Measurements from ENCODE around the gene TP53BP2. TPM values are rescaled to one million over a fixed set of nuclear protein-coding genes. Genes with fewer than 3 reads are reported as not detected.
"Not testable (repeated sequence)": the region's sequence is repeated elsewhere in the genome, so short reads cannot be mapped to it uniquely, and the experiment has no call there.

The TP53BP2 gene
- total RNA-seq, 2 experiments from 2014 or later = 21.1 to 21.7 TPM

- BruUV-seq (replicated peaks) = no TSS peak
- peaks cover 54% of the 10 kb centered on the region for H3K36me3 ChIP-seq (ENCODE audit: insufficient read depth, low read length)
- H3K4me1 ChIP-seq (ENCODE audit: insufficient read depth, low read length, poor library complexity, severe bottlenecking) = peaks cover 15% of the 10 kb centered on the region
- ChIA-PET CTCF (ENCODE audit: unreplicated experiment) (no interaction called here), POLR2A (no interaction called here)
- H3K9me3 ChIP-seq (ENCODE audit: low read length) = no peaks in the 10 kb centered on the region
- H3K9me2 ChIP-seq (ENCODE audit: insufficient read depth, low read length) = no peaks in the 10 kb centered on the region
- no peak overlapping the region for H2AFZ ChIP-seq (ENCODE audit: low read length)
- DNase-seq (ENCODE audit: low spot score) = no peak
- H4K20me1 ChIP-seq (ENCODE audit: insufficient read depth, low read length) = no peaks in the 10 kb centered on the region
- TF ChIP-seq CTCF (conservative IDR thresholded peaks at IDR 0.05; ENCODE audit: low read length) (no peak), EZH2phosphoT487 (IDR thresholded peaks at IDR 0.05; ENCODE audit: borderline replicate concordance, low read depth, low read length) (no peak)
- no peaks in the 10 kb centered on the region for H3K79me2 ChIP-seq (ENCODE audit: insufficient read depth, low read depth, low read length)
- H3K4me2 ChIP-seq (ENCODE audit: low read length) = no peak overlapping the region
- intact Hi-C loops (cut with micrococcal nuclease; ENCODE audit: unreplicated experiment) = loop anchor here (5.0 kb wide), 1 partner anchor 522 kb away; the partner anchor contains the start of gene NVL
- no peak overlapping the region for H3K27ac ChIP-seq (ENCODE audit: low read depth, low read length, poor library complexity, severe bottlenecking)
- no peak overlapping the region for H3K4me3 ChIP-seq (ENCODE audit: low read depth, low read length, poor library complexity, severe bottlenecking)
Measured at GRCh38 chr1:223810586-223810985, 35.2 kb downstream of the TP53BP2 start.

GRCh38 chr1:223809905-223810304 lies 35.8 kb downstream of the TP53BP2 start:
- H2AFZ ChIP-seq (ENCODE audit: low read length); POLR2A ChIA-PET; H3K79me2 ChIP-seq (ENCODE audit: insufficient read depth, low read depth, low read length); H3K9me2 ChIP-seq (ENCODE audit: insufficient read depth, low read length); H3K9me3 ChIP-seq (ENCODE audit: low read length); H4K20me1 ChIP-seq (ENCODE audit: insufficient read depth, low read length); H3K4me3 ChIP-seq (ENCODE audit: low read depth, low read length, poor library complexity, severe bottlenecking); CTCF ChIA-PET (ENCODE audit: unreplicated experiment); H3K4me2 ChIP-seq (ENCODE audit: low read length); H3K27ac ChIP-seq (ENCODE audit: low read depth, low read length, poor library complexity, severe bottlenecking); DNase-seq (ENCODE audit: low spot score); BruUV-seq (replicated peaks): not testable (repeated sequence)
- Histone ChIP-seq H3K4me1 (ENCODE audit: insufficient read depth, low read length, poor library complexity, severe bottlenecking) (peaks cover 15% of the 10 kb centered on the region), H3K36me3 (ENCODE audit: insufficient read depth, low read length) (peaks cover 57% of the 10 kb centered on the region)
- intact Hi-C loops (cut with micrococcal nuclease; ENCODE audit: unreplicated experiment) = loop anchor here (5.0 kb wide), 1 partner anchor 522 kb away; the partner anchor contains the start of gene NVL

DNA sequence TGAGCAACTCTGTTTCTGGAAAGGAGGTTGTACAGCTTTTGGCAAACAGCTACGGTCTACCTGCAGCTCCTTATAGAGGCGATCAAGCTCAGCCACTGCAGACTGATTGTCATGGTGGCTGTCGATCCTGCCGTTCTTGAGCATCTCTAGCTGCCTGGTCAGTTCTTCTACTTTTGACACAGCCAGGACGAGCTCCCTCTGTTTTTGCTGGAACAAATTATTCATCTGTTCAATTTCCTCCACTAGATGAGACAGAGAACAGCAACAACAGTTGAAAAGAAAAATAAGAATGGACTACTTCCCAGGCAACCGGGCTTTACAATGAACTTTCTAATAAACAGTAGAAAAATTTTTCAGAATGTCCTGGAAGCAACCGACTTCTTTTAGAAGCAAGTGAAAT lies 42.5 kb downstream of the TP53BP2 start:
- TF ChIP-seq CTCF (conservative IDR thresholded peaks at IDR 0.05; ENCODE audit: low read length) (no peak), EZH2phosphoT487 (IDR thresholded peaks at IDR 0.05; ENCODE audit: borderline replicate concordance, low read depth, low read length) (no peak)

More for the DNA sequence above, 42.5 kb downstream of the TP53BP2 start:
- H2AFZ ChIP-seq (ENCODE audit: low read length) = no peak overlapping the region
- POLR2A ChIA-PET = interaction anchor here (0.7 to 1.6 kb wide), 3 partner anchors 12 to 39 kb away, joined by 3 to 5 read pairs (median 4); no protein-coding TSS in a partner anchor
- no peaks in the 10 kb centered on the region for H3K9me2 ChIP-seq (ENCODE audit: insufficient read depth, low read length)
- no peaks in the 10 kb centered on the region for H3K9me3 ChIP-seq (ENCODE audit: low read length)
- CTCF ChIA-PET (ENCODE audit: unreplicated experiment) = no interaction called here
- no peak overlapping the region for H3K4me3 ChIP-seq (ENCODE audit: low read depth, low read length, poor library complexity, severe bottlenecking)
- no peaks in the 10 kb centered on the region for H3K4me1 ChIP-seq (ENCODE audit: insufficient read depth, low read length, poor library complexity, severe bottlenecking)
- no peaks in the 10 kb centered on the region for H4K20me1 ChIP-seq (ENCODE audit: insufficient read depth, low read length)
- DNase-seq (ENCODE audit: low spot score) = no peak
- intact Hi-C loops (cut with micrococcal nuclease; ENCODE audit: unreplicated experiment) = no loop called here
- H3K79me2 ChIP-seq (ENCODE audit: insufficient read depth, low read depth, low read length) = no peaks in the 10 kb centered on the region
- H3K27ac ChIP-seq (ENCODE audit: low read depth, low read length, poor library complexity, severe bottlenecking) = no peak overlapping the region
- peaks cover 62% of the 10 kb centered on the region for H3K36me3 ChIP-seq (ENCODE audit: insufficient read depth, low read length)
- no TSS peak for BruUV-seq (replicated peaks)
- no peak overlapping the region for H3K4me2 ChIP-seq (ENCODE audit: low read length)

All from OCI-LY7 (cell line).